Measurements from ENCODE around the gene ACOXL.

GRCh38 chr2:110875384-110875725 lies 143.0 kb downstream of the ACOXL start:
- TF ChIP-seq CTCF (IDR thresholded peaks at IDR 0.05; ENCODE audit: control extremely low read depth in 1 of 3, insufficient read depth in 1 of 3, low read depth in 1 of 3, low read length in 3 of 3) (no peak), EP300 (IDR thresholded peaks at IDR 0.05; ENCODE audit: borderline replicate concordance in 1 of 2, low read depth in 2 of 2, low read length in 2 of 2) (no peak), ZNF274 (IDR thresholded peaks at IDR 0.05; ENCODE audit: borderline replicate concordance, extremely low read depth, low read length) (no peak), MAX (IDR thresholded peaks at IDR 0.05) (no peak), CHD7 (IDR thresholded peaks at IDR 0.05; ENCODE audit: insufficient replicate concordance, low read length) (no peak), POLR2A (IDR thresholded peaks at IDR 0.05; ENCODE audit: control extremely low read depth in 1 of 2, low read depth in 2 of 2, low read length in 2 of 2) (no peak), HDAC6 (IDR thresholded peaks at IDR 0.05; ENCODE audit: low read depth, low read length) (no peak), CHD2 (IDR thresholded peaks at IDR 0.05; ENCODE audit: low read length) (no peak), CEBPB (IDR thresholded peaks at IDR 0.05; ENCODE audit: low read depth, low read length) (no peak), ATF2 (IDR thresholded peaks at IDR 0.05; ENCODE audit: low read length) (no peak), RAD21 (IDR thresholded peaks at IDR 0.05 in 1 of 2, conservative IDR thresholded peaks at IDR 0.05 in 1 of 2; ENCODE audit: low read depth in 2 of 2, low read length in 2 of 2) (no peak), POLR2AphosphoS5 (IDR thresholded peaks at IDR 0.05; ENCODE audit: low read depth, low read length) (no peak), CBX5 (IDR thresholded peaks at IDR 0.05; ENCODE audit: low read depth, low read length) (no peak), TAF1 (IDR thresholded peaks at IDR 0.05; ENCODE audit: low read depth, low read length) (no peak)
